ENCODE results near the gene THSD4. TPM values are rescaled to one million over a fixed set of nuclear protein-coding genes. Genes with fewer than 3 reads are reported as not detected.
"Not testable (repeated sequence)": the region's sequence is repeated elsewhere in the genome, so short reads cannot be mapped to it uniquely, and the experiment has no call there.

THSD4 gene
- total RNA-seq, 3 donors from 2014 or later: 18.3 to 46.2 (median 27.1) TPM

DNA sequence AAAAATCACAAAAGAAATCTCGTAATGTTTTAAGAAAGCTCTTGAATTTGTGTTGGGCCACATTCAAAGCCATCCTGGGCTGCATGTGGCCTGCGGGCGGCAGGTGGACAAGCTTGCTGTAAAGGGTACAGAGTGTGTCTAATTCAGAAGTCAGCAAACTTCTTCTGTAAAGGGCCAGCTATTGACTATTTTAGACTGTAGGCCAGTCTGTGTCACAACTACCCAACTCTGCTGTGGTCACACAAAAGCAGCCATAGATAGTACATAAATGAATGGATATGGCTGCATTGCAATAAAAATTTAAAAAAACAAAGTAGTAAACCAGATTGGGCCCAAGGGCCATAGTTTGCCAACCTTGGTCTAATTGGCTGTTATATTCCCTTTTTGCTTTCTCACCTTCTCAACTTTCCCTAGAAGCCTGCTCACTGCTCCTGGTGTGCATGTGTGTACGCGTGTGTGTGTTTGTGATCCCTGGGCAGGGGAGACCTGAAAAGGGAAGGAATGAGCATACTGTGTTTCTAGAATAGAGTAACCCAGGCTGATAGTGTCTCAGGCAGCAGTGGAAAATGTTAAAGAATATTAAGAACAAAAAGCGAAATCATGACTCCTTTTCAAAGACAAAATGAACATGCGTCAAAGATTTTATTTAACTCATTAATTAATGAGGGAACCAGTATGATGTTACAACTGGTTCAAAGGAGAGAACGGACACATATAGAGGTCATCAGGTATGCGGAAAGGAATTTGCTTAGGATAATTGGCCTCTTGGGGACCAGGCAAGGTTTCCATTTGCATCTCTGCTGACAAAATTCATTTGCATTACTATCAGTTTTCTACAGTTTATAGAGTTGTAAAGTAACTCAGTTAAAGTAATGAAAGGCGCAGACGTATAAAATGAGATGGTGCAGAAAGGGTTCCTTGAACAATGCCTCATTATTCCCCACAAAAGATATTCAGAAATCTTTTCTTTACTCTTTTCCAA, 248.0 kb downstream of the THSD4 start:
- no peak overlapping the region for H3K4me3 ChIP-seq
- no peak for TF ChIP-seq CTCF (IDR thresholded peaks at IDR 0.05)
- H3K36me3 ChIP-seq (ENCODE audit: low read depth): no peaks in the 10 kb centered on the region
- H3K9me3 ChIP-seq: no peaks in the 10 kb centered on the region
- ATAC-seq (peak; percentile 85), DNase-seq (no peak)
- H3K4me1 ChIP-seq (ENCODE audit: low read depth): peaks cover 5% of the 10 kb centered on the region
- intact Hi-C loops (cut with DNase I, micrococcal nuclease): no loop called here

GRCh38 chr15:71364117-71364584, 248.9 kb downstream of the THSD4 start:
- no peak for TF ChIP-seq CTCF (IDR thresholded peaks at IDR 0.05)
- Histone ChIP-seq H3K9me3 (no peaks in the 10 kb centered on the region), H3K36me3 (ENCODE audit: low read depth) (no peaks in the 10 kb centered on the region), H3K4me1 (ENCODE audit: low read depth) (peaks cover 4% of the 10 kb centered on the region), H3K4me3 (no peak overlapping the region)
- peak; percentile 34 to 51 (median 46) for DNase-seq
- intact Hi-C loops (cut with DNase I, micrococcal nuclease): no loop called here
- peak; percentile 74 for ATAC-seq

DNA sequence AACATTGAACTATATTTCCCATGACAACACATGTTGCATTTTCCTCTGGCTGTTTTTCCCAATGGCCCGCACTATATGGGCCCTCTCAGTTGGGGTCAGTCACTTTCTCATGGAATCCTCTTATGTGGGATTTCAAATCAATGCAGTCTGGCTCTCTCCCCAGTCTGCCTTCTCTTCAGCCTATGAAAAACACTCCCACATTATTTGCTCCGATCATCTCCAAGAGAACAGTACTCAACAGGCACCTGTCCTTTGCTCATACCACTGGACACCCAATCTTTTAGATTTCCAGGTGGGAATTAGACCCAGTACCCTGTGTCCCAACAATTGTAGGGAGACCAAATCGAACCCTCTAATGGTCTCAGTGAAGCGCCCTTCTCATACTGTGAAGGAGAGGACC, 251.3 kb downstream of the THSD4 start:
- Histone ChIP-seq H3K9me3 (no peaks in the 10 kb centered on the region), H3K4me3 (no peak overlapping the region), H3K36me3 (ENCODE audit: low read depth) (no peaks in the 10 kb centered on the region), H3K4me1 (ENCODE audit: low read depth) (peaks cover 4% of the 10 kb centered on the region)
- ATAC-seq: no peak
- intact Hi-C loops (cut with DNase I, micrococcal nuclease): no loop called here
- DNase-seq: no peak
- no peak for TF ChIP-seq CTCF (IDR thresholded peaks at IDR 0.05)

DNA sequence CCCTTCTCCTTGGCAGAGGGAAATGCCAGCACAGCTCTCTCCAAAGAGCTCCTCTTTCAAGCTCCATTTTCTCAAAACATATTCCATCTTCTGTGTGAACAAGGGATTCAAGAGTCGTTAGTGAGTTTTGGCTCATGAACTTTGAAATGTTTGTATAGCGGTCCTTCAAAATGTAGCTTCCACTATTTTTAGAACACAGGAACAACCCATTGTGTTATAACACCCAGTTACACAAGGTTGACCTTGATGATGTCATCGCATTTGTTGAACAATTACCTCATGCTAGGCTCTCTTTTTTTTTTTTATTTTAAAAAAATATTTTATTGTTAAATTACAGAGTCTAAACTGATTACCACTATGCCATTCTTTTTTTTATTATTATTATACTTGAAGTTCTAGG, 251.7 kb downstream of the THSD4 start:
- no peak for TF ChIP-seq CTCF (IDR thresholded peaks at IDR 0.05)
- ATAC-seq (peak; percentile 52), DNase-seq (no peak)
- Histone ChIP-seq H3K9me3 (no peaks in the 10 kb centered on the region), H3K4me3 (no peak overlapping the region), H3K36me3 (ENCODE audit: low read depth) (no peaks in the 10 kb centered on the region), H3K4me1 (ENCODE audit: low read depth) (peaks cover 4% of the 10 kb centered on the region)
- intact Hi-C loops (cut with DNase I, micrococcal nuclease): no loop called here

- H3K4me1 ChIP-seq (ENCODE audit: low read depth); H3K4me3 ChIP-seq; H3K36me3 ChIP-seq (ENCODE audit: low read depth); intact Hi-C loops (cut with DNase I, micrococcal nuclease); DNase-seq; ATAC-seq; H3K9me3 ChIP-seq: not testable (repeated sequence)
Measured at GRCh38 chr15:71367737-71368136, 252.5 kb downstream of the THSD4 start.

DNA sequence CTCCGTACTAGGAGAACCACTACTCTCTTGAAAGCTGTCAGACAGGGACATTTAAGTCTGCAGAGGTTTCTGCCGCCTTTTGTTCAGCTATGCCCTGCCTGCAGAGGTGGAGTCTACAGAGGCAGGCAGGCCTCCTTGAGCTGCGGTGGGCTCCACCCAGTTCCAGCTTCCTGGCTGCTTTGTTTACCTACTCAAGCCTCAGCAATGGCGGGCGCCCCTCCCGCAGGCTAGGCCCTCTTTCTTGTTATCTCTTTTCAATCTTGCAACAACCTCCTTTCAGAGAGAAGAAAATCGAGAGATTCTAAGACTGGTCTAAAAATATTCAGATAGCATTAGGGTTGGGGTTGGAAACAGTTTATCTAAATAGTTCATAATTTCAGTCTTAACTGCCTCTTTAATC, 257.5 kb downstream of the THSD4 start:
- ATAC-seq (peak; percentile 30), DNase-seq (peak; percentile 66 to 72 (median 69))
- intact Hi-C loops (cut with DNase I, micrococcal nuclease): not testable (repeated sequence)

More for the DNA sequence above, 257.5 kb downstream of the THSD4 start:
- not testable (repeated sequence) for H3K9me3 ChIP-seq; H3K36me3 ChIP-seq (ENCODE audit: low read depth); H3K4me3 ChIP-seq
- peaks cover 15% of the 10 kb centered on the region for H3K4me1 ChIP-seq (ENCODE audit: low read depth)

Data from mucosa of descending colon (tissue), 3 donors.